Posterior cingulate gyrus (tissue), 11 donors: ENCODE results near the gene ALK.
"Not testable (repeated sequence)": the region's sequence is repeated elsewhere in the genome, so short reads cannot be mapped to it uniquely, and the experiment has no call there.

ENCODE experiments used
- DNase-seq, 10 donors: peaks; one replicate each; pipeline versions ENCODE4 v3.0.0 to v3.0.0-alpha.2; 2020 to 2021; ENCODE audit warnings: mixed read lengths in 3 of 10
- intact Hi-C: fragments of 100-400 bp; cut with DNase I; formaldehyde crosslinking; loops from one replicate; pipeline ENCODE4 v1.15.1; 2023

Gene ALK

DNA sequence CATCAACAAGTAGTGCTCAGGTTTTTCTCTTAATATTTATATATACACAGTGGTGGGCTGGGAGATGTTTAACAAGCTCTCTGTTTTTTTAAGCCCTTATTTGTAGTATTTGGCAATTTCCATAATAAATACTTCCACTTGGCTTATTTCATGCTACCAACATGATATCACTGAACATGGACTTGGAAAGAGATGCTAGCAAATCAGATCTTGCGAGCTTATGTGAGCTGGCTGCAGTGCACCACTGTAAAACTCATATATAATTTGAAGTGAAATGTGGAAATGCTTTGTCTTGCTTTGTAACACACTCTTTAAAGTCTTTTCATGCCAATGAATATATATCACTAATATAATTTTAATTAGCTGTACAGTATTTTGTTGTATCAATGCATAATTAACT lies 155.7 kb downstream of the ALK start:
- intact Hi-C loops: no loop called here

DNA sequence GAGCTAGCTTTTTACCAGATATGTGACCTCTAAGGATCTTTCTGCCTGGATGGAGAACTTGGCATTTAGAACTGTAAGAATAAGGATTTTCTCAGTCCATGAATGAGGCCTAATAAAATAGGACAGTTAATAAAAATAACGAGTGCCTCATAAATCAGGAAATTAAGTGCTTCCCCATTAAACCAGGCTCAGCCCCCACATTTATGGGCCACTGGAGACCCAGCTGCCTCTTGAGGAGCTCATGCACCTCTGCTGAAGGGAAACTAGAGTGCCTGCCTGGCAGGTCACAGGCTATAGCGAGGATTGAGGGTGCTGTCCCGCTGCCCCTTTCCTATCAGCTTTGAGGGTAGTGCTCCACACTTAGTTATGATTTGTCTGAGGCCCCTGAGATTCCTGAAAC lies 158.0 kb downstream of the ALK start:
- intact Hi-C loops: no loop called here
- no peak for DNase-seq

More for the DNA sequence above, 155.7 kb downstream of the ALK start:
- DNase-seq: no peak

DNA sequence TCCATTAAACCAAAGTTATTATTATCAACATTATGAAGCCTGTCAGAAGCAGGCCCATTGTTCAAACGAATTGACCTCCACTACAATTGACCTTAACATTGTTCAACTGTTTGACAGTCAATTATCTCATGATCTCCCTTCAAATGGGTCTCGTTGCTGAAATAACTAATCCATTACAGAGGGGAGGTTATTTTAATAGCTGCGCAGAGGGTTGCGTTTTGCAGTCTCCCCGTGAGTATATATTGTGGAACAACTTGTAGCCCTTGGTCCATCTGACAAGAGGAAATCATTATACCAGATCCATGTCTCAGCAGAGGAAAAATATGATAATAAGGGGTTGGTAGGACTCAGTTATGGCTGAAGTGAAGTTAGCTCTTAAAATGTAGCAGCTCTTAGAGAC lies 159.1 kb downstream of the ALK start:
- DNase-seq: no peak
- intact Hi-C loops: no loop called here

DNA sequence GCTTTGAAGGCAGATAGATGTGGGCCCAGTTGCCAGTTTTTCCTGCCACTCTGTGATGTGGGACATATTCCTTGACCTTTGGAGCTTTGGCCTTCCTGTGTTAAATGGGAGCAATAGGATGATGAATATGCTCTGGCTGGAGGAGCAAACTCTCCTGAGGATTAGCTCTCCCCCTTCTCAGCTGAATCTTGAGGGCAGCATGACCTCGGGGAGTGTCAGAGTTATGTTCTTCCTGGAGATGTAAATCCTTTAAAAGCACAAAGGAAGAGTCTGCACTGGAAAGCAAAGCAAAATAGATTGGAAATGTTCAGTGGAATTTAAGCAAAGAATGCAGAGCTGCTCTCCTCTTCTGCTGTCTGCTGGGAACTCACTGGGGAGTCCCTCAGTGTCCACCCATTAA lies 160.1 kb downstream of the ALK start:
- intact Hi-C loops: no loop called here
- no peak for DNase-seq

DNA sequence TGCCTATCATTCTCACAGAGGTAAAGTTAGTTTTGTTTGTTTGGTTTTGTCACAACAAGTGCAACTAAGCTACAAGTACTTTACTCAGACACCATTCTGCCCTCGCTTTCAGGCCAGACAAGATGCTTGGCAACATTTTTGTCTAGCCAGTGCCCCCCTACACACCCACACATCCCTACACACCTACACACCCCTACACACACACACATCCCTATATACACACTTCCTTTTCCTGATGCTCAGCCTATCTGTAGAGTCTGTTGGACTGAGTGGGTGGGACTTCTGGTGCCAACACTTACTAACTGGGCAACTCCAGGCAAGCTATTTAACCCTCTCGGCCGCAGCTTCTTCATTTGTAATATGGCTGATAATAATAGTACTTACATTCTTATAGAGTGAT lies 161.4 kb downstream of the ALK start:
- intact Hi-C loops: no loop called here
- no peak for DNase-seq

DNA sequence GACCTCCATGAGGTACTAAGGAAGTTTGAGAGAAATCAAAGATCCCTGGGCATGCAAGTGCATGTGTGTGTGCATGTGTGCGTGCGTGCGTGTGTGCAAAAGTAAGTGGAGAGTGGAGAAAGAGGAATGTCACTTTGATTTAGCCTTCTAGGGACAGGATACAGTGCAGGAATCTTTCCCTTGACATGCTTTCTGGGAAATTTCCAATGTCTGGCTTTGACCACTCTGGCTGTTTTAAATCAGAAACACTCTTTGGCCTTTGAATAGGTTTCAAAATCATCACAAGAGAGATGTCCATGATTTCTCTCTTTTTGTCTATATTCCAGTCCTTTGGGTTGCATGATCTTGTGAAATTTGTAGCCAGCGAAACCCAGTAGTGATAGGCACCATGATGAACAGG lies 162.0 kb downstream of the ALK start:
- DNase-seq: no peak
- intact Hi-C loops: no loop called here

DNA sequence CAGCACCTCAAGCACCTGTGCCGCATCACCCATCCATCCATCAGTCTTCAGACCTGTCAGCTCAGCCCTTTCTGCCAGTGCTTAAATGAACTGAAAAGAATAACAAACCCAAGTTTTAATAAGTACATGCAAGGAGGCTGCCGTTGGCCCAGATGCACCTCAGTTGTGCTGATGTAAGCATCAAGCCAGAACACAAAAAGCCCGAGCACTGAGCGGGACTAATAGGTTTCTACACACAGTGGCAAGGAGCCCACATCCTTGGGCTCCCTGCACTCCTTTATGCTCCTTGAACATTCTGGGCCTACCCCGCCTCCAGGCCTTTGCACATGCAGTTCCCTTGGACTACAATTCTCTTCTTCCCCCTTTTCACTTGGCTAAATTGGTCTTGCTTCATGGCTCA lies 165.6 kb downstream of the ALK start:
- intact Hi-C loops: no loop called here
- peak in 6 of 10 donors; percentile 3 to 65 (median 29) for DNase-seq

DNA sequence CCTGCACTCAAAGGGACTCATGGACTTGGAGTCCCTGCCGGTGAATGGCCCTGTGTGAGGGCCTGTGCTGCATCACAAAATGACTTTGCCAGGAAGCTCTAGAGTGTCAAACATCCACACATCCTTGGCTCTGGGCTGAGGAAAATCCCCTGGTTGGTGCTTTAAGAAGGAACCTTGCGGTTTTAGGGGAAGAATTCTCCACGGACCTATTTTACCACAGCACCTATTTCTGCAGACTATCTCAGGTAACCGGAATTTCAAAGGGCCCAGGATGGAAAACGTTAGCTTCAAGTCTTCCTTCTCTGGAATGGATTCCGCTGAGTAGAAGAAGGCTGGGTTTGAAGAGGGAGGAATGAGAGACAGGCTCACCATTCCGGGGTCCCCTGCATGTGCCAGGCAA lies 166.2 kb downstream of the ALK start:
- no peak for DNase-seq
- intact Hi-C loops: no loop called here

DNA sequence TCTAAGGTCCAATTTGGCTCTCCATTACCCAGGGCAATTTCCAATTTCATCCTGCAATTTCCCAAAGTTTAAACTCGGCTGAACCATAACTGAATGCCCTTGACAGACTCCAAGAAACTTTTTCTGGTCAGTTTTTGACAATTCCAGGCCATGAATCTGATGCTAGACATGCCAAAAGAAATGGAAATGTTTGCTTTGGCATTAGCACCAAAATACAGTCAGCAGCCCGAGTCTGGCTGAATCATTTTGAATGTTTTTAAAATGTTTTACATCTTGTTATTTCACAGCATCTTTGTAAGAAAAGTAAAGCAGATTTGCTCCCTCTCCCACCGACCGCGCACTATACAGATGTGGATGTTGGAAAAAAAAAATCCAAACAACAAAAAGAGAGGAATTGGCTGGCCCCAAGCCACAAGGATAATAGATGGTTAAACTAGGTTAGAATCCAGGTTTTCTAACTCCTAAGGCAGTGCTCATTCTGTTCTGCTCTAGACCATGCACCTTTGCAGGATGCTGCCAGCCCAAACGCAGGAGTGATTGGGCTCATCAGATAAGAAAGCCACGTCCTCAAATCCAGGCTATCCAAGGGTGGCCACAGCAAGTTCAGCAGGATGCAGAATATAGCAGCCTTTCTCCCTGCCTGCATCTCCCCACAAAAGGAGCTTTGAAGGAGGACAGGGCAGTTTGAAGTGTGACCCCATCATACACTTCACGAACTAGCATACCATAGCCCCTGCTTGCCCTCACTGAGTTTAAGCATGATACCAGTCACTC lies 167.5 kb downstream of the ALK start:
- DNase-seq: no peak
- intact Hi-C loops: no loop called here

DNA sequence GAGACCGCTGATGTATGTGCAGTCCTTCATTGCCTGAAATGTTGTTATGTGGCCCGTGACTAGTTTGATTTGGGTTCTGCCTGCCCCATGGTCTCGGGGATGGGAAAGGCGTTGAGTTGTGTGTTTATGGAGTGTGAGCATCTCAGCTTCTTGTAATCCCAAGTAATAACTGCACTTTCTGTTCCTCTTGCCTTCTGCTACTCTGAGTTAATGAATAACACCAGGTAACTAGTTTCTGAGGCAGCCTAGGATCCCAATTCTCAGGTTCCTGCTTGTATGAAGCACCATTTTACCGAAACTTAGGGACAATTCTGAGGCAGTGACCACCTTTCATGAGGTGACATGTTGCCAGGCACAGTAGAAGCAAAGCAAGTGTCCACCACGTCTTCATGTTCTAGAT lies 170.0 kb downstream of the ALK start:
- intact Hi-C loops: no loop called here
- no peak for DNase-seq

DNA sequence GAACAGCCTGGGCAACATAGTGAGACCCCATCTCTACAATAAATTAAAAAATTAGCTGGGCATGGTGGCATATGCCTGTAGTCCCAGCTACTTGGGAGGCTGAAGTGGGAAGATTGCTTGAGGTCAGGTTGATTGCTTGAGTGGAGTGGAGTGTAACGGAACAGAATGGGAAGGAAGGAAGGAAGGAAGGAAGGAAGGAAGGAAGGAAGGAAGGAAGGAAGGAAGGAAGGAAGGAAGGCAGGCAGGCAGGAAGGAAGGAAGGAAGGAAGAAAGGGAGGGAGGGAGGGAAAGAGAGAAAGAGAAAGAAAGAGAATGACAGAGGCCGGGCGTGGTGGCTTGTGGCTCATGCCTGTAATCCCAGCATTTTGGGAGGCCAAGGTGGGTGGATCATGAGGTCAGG lies 170.9 kb downstream of the ALK start:
- intact Hi-C loops, DNase-seq: not testable (repeated sequence)

DNA sequence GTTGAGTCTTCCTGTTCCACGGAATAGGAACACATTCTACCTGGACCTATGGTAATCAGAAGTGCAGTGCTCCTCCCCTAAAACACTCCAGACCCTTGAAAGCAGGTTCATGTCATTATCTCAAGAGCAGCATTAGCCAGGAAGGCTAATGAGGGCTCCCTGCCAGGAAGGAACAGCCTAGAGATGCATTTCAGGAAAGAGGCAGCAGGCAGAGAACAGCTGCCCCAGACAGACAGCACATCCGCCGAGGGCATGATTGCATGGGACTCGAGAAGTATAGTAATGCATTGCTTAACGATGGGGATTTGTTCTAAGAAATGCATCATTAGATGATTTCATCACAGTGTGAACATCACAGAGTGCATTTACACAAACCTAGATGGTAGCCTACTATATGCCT lies 171.5 kb downstream of the ALK start:
- DNase-seq: no peak

DNA sequence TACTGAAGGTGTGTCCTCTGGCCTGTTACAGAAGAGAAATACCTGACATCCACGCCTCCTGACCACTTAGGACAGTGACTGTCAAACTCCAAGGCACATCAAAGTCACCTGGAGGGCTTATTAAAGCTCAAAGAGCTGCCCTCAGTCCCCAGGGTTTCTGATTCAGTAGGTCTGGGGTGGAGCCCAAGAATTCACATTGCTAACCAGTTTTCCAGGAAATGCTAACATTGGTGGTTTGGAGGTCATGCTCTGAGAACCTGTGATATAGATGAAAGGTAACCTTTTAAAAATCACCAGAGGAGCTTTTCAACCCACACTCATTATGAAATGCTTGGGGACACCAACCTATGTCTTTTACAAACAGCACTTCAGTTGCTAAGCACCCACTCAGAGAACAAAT lies 172.3 kb downstream of the ALK start:
- intact Hi-C loops: no loop called here
- no peak for DNase-seq

More for the DNA sequence above, 171.5 kb downstream of the ALK start:
- intact Hi-C loops: no loop called here

DNA sequence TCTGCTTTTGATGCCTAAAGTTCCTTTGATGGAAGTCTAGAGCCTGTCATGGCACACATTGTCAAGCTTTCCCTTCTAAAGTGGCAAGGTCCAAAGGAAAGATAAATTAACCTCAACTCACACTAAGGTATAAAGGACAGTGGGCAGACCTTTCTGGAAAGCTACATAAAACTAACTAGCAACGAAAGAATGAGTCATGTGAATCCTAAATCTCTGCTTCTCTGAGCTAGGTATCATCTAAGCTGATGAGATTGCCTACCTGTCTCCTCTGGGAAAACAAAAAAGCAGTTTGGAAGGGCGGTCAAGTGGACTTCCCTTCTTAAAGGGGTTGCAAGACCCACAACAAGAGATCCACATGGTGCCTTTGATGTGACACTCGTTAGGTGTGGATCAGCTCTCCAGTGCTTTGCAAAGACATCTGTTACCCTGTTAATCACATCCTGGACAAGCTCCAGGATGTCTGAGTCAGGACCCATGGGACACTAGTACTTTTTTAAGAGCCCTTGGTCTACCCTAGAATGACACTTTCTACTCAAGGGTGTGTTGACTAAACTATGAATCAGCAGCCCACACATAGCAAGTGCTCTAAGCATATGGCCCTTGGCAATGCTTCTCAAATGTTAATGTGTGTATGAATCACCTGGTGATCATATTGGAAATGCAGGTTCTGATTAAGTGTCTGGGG lies 173.5 kb downstream of the ALK start:
- DNase-seq: no peak
- intact Hi-C loops: no loop called here

DNA sequence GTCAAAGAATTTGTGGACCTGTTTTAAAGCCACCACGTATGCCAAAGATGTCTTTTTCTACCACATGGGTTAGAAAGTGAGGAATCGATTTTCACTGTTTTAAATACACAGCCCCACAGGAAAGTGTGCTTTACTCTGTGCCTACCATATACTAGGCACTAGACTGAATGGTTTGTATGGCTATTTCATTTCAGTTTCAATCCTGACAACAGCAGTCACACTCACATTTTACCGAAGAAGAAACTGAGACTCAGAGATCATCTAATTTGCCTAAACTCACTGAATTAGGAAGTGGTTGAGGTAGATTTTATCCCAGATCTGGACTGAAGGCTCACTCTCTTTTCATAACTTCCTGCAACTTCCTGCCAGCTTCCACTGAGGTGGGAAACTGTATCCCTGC lies 176.4 kb downstream of the ALK start:
- intact Hi-C loops: no loop called here
- DNase-seq: no peak

DNA sequence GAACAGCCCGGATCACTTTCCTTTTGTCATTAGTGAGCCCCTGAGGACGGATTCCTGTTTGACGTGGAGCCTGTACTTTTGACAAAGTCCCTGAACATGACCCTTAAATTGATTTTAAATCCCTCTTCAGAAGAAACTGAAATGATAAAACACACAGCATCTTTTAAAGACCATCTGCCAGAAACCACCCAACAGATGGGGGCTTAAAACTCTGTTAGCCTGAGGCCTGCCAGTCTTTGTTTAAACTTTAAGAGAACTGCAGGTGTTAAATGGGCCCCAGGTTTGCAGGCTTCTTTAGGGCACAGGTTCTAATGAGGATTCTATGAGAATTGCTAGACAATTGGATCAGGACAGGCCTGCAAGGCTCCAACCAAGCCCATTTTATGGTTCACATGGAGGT lies 177.9 kb downstream of the ALK start:
- no peak for DNase-seq
- intact Hi-C loops: no loop called here

DNA sequence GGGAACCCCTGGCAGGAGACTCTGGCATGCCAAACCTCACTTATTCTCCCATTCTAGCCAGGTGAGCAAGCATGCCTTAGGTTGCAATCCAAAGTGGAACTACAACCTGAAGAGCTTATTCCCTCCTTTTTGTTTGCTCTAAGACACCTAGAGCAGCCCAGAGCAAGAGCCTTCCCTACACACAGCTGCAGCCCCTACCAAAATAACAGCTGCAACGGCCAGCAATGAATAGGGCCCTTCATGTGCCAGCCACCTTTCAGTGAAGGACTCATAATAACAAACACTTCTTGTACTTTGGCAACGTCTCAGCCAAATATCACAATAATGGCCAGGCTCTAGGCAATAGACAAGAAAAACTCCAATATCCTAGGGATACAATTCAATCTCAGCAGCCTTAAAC lies 178.7 kb downstream of the ALK start:
- DNase-seq: no peak
- intact Hi-C loops: no loop called here

DNA sequence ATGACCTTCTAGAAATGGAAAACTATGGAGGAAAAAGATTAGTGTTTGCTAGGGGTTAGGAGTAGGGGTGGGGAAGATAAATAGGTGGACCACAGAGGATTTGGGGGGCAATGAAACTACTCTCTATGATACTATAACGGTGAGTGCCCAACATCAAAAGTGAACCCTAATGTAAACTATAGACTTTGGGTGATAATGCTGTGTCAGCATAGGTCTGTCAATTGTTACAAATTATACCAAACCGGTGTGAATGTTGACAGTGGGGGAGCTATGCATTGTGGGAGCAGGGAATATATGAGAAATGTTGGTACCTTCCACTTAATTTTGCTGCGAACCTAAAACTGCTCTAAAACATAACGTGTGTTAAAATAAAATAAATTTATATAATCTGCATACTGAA lies 180.3 kb downstream of the ALK start:
- no peak for DNase-seq
- intact Hi-C loops: no loop called here

DNA sequence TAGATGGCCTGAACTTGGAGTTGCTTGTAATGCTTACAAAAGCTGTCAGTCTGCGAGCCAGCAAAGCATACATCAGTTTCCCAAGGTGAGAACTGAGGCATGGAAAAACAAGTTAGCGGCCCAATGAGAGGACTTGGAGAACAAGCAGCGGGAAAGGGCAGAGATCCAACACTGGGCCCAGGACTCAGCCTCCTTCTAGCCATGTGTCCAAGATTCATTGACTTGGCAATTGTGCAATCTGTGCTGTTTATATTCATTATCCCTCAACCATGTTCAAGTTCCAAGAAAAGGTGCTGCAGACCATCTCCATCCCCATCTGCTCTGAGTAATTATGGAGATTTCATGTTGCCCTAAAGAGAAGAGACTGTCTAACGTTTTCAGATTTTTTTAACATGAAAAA lies 187.4 kb downstream of the ALK start:
- intact Hi-C loops: no loop called here
- DNase-seq: peak in 1 of 10 donors; percentile 59

DNA sequence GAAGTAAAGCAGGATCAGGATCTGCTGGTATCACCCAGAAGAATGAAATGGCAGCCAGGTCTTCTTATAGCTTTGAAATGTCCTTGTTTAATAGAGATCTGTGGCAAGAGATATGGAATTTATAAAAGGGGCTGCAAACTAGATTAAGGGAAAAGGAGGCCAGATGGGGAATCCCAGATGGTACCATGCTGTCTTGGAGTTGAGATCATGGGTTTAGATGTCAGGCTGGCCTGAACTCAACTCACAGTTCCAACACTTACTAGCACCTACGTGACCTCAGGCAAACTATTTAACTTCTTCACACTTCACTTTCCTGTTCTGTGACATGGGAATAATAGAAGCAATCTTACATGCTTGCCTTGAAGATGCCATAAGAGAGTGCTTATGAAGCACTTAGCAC lies 188.2 kb downstream of the ALK start:
- intact Hi-C loops: no loop called here
- no peak for DNase-seq

DNA sequence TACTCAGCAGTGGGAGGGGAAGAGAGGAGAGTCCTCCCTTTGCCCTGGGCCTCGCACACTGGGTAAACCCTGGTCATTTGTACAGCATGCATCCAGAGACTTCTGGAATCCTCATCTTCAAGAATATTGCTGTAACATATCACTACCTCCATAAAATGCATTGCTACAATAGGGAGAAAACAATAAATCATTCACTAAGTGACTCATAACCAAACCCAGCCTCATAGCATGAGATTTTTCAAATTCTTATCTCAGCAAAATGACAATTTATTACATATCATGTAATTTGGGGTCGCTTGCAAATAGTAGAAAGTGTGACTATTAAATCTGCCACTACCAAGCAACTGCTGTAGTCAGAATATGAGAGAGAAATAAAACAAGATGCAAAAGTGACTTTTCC lies 189.4 kb downstream of the ALK start:
- no peak for DNase-seq
- intact Hi-C loops: no loop called here

DNA sequence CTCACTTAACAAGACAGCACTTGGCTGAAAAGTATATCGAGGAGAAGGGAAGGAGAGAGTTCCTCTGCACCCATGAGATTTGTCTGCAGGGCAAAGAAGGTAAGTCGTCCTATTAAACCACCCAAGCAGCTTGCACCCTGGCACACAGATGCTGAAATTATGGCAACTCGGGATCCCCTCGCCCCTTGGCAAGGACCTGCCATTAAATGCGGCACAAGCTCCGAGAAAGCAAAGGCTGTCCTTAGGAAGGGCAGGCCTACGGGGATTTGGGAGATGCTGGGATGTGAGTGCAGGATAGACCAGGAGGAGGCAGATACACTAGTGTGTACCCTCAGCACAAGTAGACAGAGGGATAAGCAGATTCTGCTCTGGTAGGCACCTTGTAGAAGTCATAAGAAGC lies 191.5 kb downstream of the ALK start:
- intact Hi-C loops: no loop called here
- DNase-seq: peak in 1 of 10 donors; percentile 59
